ENCODE data around the gene ANKRD11. TPM values are rescaled to one million over a fixed set of nuclear protein-coding genes. Genes with fewer than 3 reads are reported as not detected.

ANKRD11 gene
- total and polyA plus RNA-seq, 7 donors: 30.6 to 161 (median 42.8) TPM

DNA sequence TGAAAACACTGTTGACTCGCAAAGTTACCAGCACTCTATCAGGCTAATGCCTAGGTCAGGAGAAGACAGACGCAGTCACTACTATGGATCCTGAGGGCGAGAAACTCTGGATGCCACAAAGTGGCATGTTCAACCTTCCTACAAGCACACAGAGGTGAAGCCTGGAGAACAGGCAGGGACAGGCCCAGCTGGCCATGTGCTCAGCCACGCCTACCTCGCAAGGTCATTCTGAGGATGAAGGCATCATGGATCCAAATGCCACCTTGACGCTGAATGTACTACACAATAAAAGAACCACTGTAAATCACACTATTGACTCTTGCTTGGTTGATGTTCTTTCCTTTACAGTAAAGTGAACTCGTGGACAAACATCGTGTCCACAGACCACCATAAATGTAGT, 85.8 kb downstream of the ANKRD11 start:
- Histone ChIP-seq H3K36me3 (no peaks in the 10 kb centered on the region), H3K4me3 (no peak overlapping the region), H3K4me1 (peaks cover 0 to 81% (median 73%) of the 10 kb centered on the region in 4 donors), H3K27ac (no peak overlapping the region), H3K27me3 (no peaks in the 10 kb centered on the region), H3K9me3 (no peaks in the 10 kb centered on the region)
- DNase-seq: no peak
- WGBS, 2 donors: 50 to 83% methylated on average over 8 of the region's 8 CpGs
- intact Hi-C loops (cut with DNase I): no loop called here
- TF ChIP-seq POLR2A (IDR thresholded peaks at IDR 0.05) (no peak), POLR2AphosphoS5 (IDR thresholded peaks at IDR 0.05) (no peak), EP300 (IDR thresholded peaks at IDR 0.05) (no peak)
- TF ChIP-seq, protein P1, sequence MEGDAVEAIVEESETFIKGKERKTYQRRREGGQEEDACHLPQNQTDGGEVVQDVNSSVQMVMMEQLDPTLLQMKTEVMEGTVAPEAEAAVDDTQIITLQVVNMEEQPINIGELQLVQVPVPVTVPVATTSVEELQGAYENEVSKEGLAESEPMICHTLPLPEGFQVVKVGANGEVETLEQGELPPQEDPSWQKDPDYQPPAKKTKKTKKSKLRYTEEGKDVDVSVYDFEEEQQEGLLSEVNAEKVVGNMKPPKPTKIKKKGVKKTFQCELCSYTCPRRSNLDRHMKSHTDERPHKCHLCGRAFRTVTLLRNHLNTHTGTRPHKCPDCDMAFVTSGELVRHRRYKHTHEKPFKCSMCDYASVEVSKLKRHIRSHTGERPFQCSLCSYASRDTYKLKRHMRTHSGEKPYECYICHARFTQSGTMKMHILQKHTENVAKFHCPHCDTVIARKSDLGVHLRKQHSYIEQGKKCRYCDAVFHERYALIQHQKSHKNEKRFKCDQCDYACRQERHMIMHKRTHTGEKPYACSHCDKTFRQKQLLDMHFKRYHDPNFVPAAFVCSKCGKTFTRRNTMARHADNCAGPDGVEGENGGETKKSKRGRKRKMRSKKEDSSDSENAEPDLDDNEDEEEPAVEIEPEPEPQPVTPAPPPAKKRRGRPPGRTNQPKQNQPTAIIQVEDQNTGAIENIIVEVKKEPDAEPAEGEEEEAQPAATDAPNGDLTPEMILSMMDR (IDR thresholded peaks at IDR 0.05): no peak

DNA sequence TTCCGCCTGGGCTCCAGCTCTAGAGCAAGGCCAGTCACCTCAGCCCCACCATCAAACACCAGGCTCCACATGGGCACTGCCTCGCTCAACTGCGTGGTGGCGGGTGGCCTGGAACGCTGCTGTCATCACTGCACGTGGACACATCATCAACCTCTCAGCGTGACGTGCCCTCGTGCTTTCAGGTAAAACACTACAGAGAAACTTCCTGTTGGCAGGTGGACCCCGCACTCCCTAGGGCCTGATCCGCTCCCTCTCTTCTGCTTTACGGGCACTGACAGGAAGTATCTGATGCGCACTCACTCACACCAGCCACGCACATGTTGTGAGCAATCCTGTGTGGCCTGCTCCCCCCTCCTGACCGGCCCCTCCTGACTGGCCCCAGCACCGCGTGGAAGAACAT, 87.4 kb downstream of the ANKRD11 start:
- Histone ChIP-seq H3K36me3 (no peaks in the 10 kb centered on the region), H3K27me3 (no peaks in the 10 kb centered on the region), H3K4me1 (peaks cover 0 to 65% (median 57%) of the 10 kb centered on the region in 4 donors), H3K4me3 (no peak overlapping the region), H3K9me3 (no peaks in the 10 kb centered on the region), H3K27ac (no peak overlapping the region)
- intact Hi-C loops (cut with DNase I): no loop called here
- no peak for DNase-seq
- TF ChIP-seq EP300 (IDR thresholded peaks at IDR 0.05): no peak
- TF ChIP-seq, protein P1 (IDR thresholded peaks at IDR 0.05): no peak
- no peak for TF ChIP-seq POLR2AphosphoS5 (IDR thresholded peaks at IDR 0.05)
- no peak for TF ChIP-seq POLR2A (IDR thresholded peaks at IDR 0.05)
- 64 to 89% methylated on average over 17 of the region's 17 CpGs for WGBS, 2 donors

DNA sequence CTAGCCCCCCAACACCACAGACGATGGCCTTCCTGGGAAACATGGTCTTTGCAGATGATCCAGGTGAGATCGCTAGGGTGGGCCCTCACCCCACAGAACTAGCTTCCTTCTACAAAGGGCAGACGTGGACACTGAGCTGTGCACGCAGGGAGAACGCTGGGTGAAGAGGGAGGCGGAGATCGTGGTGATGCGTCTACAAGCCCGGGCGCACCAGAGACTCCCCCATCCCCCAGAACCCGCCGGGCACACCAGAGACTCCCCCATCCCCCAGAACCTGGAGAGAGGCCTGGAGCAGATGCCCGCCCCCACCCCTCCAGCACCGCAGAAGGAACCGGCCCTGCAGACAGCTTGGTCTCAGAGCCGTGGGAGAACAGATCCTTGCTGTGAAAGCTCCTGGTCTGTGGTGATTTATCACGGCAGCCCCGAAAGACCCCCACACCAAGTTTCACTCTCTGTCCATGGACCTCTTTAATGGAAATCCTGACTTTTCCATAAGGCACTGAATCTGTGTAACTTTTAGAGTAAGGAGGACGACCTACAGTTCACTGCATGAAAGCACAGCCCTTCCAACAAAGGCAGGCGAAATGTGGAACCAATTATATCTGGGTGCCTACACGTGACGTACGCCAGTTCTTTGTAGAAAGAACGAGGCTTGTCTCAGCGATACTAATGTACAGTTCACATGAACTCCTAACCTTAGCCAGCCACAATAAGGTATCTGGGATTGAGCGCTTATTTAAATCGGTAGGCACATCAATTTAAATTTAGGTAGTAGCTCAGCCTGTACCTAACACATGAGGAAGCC, 88.5 kb downstream of the ANKRD11 start:
- 90 to 91% methylated on average over 27 of the region's 27 CpGs for WGBS, 2 donors
- H3K27me3 ChIP-seq: no peaks in the 10 kb centered on the region
- H3K4me1 ChIP-seq: peaks cover 0 to 54% (median 47%) of the 10 kb centered on the region in 4 donors
- no peaks in the 10 kb centered on the region for H3K9me3 ChIP-seq
- no peaks in the 10 kb centered on the region for H3K36me3 ChIP-seq
- no peak for DNase-seq
- no peak for TF ChIP-seq EP300 (IDR thresholded peaks at IDR 0.05)
- no peak for TF ChIP-seq POLR2AphosphoS5 (IDR thresholded peaks at IDR 0.05)
- TF ChIP-seq, protein P1 (IDR thresholded peaks at IDR 0.05): no peak
- TF ChIP-seq POLR2A (IDR thresholded peaks at IDR 0.05): no peak
- peak overlapping the region in 3 of 4 donors; percentile 2 to 18 (median 17) for H3K27ac ChIP-seq
- intact Hi-C loops (cut with DNase I): no loop called here
- H3K4me3 ChIP-seq: no peak overlapping the region

DNA sequence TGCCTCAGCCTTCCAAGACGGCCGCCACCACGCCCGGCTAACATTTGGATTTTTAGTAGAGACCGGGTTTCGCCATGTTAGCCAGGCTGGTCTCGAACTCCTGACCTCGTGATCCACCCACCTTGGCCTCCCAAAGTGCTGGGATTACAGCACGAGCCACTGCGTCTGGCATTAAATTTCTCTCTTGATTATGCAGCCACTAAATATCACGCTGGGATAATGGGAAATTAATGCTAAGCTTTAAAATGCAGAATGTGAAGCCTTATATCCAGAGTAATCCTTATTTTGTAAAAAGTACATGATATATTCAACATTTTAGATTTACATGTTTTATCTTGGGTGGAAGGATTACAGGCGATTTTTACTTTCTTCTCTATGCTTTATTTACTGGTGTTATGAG, 89.2 kb downstream of the ANKRD11 start:
- no peak for DNase-seq
- Histone ChIP-seq H3K9me3 (no peaks in the 10 kb centered on the region), H3K4me1 (peaks cover 0 to 50% (median 42%) of the 10 kb centered on the region in 4 donors), H3K27ac (peak overlapping the region in 2 of 4 donors; percentile 17 to 18), H3K36me3 (no peaks in the 10 kb centered on the region), H3K4me3 (no peak overlapping the region), H3K27me3 (no peaks in the 10 kb centered on the region)
- intact Hi-C loops (cut with DNase I): no loop called here
- TF ChIP-seq, protein P1 (IDR thresholded peaks at IDR 0.05): no peak
- WGBS, 2 donors: 90 to 91% methylated on average over 12 of the region's 12 CpGs
